Thoracic aorta (tissue), 2 donors: Measurements from ENCODE around the gene COMMD2. TPM values are rescaled to one million over a fixed set of nuclear protein-coding genes. Genes with fewer than 3 reads are reported as not detected.

Experiments
- ATAC-seq: fragments of 150-250 bp; one replicate; pipeline ENCODE4 v1.8.0; 2017; ENCODE audit warnings: low read depth; ENCODE audit not compliant: insufficient number of reproducible peaks, low FRiP score
- DNase-seq: peaks from one replicate; pipeline ENCODE4 v3.0.0-alpha.2; 2020; ENCODE audit warnings: low spot score
- H3K27ac ChIP-seq, 2 donors: fragments of 200-600 bp; sonication (generic); 1 replicate in 1 of 2; 2 replicates in 1 of 2; pipeline ENCODE4 v1.5.1; 2016; ENCODE audit warnings: mild to moderate bottlenecking in 2 of 2, moderate library complexity in 2 of 2
- H3K27me3 ChIP-seq: fragments of 200-600 bp; sonication (generic); replicated peaks from 2 replicates; pipeline ENCODE4 v1.6.0; 2016; ENCODE audit warnings: mild to moderate bottlenecking; ENCODE audit not compliant: insufficient read depth
- H3K36me3 ChIP-seq: fragments of 200-600 bp; sonication (generic); one replicate; pipeline ENCODE4 v1.5.1; 2016
- H3K4me1 ChIP-seq, 2 donors: fragments of 200-600 bp; sonication (generic); 1 replicate in 1 of 2; 2 replicates in 1 of 2; pipeline versions ENCODE4 v1.5.1 to v1.6.0; 2016; ENCODE audit warnings: low read depth in 2 of 2, mild to moderate bottlenecking in 1 of 2; ENCODE audit not compliant: control insufficient read depth in 1 of 2
- H3K4me3 ChIP-seq: fragments of 200-600 bp; sonication (generic); 2 replicates; pipeline ENCODE4 v1.5.1; 2016; ENCODE audit warnings: mild to moderate bottlenecking
- H3K9me3 ChIP-seq: fragments of 200-600 bp; sonication (generic); 2 replicates; pipeline ENCODE4 v1.5.1; 2016
- total RNA-seq, 2 donors: library from RNA; depleted of rRNA; stranded (reverse); fragments of >200 nt; gene quantifications; one replicate each; pipeline versions ENCODE4 v1.1.0 to v1.2.3, GENCODE V29; 2016
- TF ChIP-seq, protein P1 (sequence below): fragments of 200-600 bp; sonication (generic); IDR thresholded peaks from one replicate; pipeline ENCODE4 v1.5.1; 2019; ENCODE audit warnings: antibody characterized with exemption

Gene COMMD2
- total RNA-seq, 2 donors from 2014 or later, result 11.4 to 20.5 TPM

DNA sequence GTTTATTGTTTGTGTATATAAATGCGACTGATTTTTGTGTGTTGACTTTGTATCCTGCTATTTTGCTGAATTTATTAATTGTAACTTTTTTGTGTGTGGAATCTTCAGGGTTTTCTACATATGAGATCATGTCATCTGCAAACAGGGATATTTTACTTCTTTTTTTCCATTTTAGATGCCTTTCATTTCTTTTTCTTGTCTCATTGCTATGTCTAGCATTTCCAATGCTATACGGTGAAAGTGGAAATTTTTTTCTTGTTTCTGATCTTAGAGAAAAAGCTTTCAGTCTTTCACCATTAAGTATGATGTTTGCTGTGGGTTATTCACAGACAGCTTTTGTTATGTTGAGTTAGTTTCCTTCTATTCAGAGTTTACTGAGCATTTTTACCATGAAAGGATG, 31.4 kb downstream of the COMMD2 start:
- no peak for ATAC-seq

DNA sequence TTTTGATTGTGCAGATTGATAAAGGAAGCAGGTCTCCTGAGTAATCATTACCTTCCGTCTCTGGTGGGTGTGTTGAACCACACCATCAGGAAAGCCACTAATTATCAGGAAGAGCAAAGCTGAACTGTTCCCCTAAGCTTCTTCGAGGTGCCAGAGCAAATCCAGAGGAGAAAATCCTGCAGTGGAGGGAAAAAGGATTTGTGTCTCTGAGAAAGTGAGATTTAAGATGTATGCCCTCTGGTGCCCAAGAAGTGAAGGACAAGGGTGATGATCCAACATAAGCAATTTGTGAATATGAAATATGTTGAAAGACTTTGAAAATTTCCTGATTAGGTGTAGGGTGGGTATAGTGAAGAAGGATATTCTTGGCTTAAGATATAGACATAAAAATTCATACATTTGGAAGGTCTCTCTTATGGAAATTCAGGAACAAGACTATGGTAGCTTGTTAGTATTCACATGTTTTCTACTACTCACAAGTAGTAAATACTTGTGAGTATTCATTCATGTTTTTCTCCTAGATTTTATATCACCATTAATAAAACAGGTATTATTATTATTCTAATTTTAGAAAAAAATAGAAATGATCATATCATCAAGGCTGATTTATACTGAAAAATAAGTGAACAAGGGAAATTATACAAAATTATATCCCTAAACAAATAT, 34.8 kb downstream of the COMMD2 start:
- Histone ChIP-seq H3K27ac (no peak overlapping the region), H3K36me3 (no peaks in the 10 kb centered on the region), H3K9me3 (peaks cover 6% of the 10 kb centered on the region), H3K27me3 (no peaks in the 10 kb centered on the region), H3K4me3 (peak overlapping the region; percentile 51), H3K4me1 (peaks cover 0 to 3% of the 10 kb centered on the region in 2 donors)
- TF ChIP-seq, protein P1, sequence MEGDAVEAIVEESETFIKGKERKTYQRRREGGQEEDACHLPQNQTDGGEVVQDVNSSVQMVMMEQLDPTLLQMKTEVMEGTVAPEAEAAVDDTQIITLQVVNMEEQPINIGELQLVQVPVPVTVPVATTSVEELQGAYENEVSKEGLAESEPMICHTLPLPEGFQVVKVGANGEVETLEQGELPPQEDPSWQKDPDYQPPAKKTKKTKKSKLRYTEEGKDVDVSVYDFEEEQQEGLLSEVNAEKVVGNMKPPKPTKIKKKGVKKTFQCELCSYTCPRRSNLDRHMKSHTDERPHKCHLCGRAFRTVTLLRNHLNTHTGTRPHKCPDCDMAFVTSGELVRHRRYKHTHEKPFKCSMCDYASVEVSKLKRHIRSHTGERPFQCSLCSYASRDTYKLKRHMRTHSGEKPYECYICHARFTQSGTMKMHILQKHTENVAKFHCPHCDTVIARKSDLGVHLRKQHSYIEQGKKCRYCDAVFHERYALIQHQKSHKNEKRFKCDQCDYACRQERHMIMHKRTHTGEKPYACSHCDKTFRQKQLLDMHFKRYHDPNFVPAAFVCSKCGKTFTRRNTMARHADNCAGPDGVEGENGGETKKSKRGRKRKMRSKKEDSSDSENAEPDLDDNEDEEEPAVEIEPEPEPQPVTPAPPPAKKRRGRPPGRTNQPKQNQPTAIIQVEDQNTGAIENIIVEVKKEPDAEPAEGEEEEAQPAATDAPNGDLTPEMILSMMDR, result peak; percentile 76
- ATAC-seq (no peak), DNase-seq (peak; percentile 16)

More for the DNA sequence above, 31.4 kb downstream of the COMMD2 start:
- Histone ChIP-seq H3K27ac (no peak overlapping the region), H3K27me3 (no peaks in the 10 kb centered on the region), H3K4me1 (peaks cover 0 to 3% of the 10 kb centered on the region in 2 donors), H3K36me3 (no peaks in the 10 kb centered on the region), H3K4me3 (no peak overlapping the region), H3K9me3 (peaks cover 6% of the 10 kb centered on the region)
- DNase-seq, result no peak
- TF ChIP-seq, protein P1, result no peak

DNA sequence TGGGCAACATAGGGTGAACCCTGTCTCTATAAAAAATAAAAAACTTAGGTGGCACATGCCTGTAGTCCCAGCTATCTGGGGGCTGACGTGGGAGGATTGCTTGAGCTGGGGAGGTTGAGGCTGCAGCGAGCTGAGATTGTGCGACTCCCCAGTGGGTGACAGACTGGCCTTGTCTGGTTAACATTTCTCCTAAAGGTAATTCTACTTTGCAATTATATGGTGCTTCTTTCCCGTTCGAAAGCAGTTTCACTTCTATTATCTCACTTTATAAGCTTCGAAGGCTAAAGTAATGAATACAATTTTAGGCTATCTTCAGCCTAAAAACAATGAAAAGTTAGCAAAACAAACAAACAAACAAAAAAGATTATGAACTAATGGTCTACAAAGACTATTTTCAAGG, 35.3 kb downstream of the COMMD2 start:
- Histone ChIP-seq H3K9me3 (peaks cover 6% of the 10 kb centered on the region), H3K4me1 (peaks cover 0 to 3% of the 10 kb centered on the region in 2 donors), H3K36me3 (no peaks in the 10 kb centered on the region), H3K27me3 (no peaks in the 10 kb centered on the region), H3K27ac (no peak overlapping the region), H3K4me3 (peak overlapping the region; percentile 51)
- DNase-seq (no peak), ATAC-seq (no peak)
- TF ChIP-seq, protein P1, result no peak

DNA sequence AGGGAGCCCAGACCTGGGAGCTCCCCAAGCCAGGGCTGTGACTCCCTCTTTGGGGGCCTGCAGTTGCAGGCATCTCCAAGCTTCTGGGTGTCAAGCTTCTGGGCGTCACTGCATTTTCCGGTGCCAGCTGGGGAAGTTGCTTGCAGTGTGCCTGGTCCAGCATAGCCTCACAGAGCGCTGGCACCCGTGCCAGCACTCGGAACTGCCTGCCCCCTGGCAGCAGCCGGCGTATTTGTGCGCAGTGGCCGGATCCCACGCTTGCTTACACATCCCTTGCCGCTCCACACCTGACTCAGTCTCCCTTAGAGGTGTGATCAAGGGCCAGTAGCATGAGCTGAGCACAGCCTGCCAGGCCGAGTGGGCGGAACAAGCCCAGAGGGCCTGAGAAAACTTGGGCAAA, 37.0 kb downstream of the COMMD2 start:
- Histone ChIP-seq H3K9me3 (no peaks in the 10 kb centered on the region), H3K4me3 (no peak overlapping the region), H3K4me1 (peaks cover 0 to 3% of the 10 kb centered on the region in 2 donors), H3K27ac (no peak overlapping the region), H3K27me3 (no peaks in the 10 kb centered on the region), H3K36me3 (no peaks in the 10 kb centered on the region)
- DNase-seq (no peak), ATAC-seq (no peak)
- TF ChIP-seq, protein P1, result no peak

DNA sequence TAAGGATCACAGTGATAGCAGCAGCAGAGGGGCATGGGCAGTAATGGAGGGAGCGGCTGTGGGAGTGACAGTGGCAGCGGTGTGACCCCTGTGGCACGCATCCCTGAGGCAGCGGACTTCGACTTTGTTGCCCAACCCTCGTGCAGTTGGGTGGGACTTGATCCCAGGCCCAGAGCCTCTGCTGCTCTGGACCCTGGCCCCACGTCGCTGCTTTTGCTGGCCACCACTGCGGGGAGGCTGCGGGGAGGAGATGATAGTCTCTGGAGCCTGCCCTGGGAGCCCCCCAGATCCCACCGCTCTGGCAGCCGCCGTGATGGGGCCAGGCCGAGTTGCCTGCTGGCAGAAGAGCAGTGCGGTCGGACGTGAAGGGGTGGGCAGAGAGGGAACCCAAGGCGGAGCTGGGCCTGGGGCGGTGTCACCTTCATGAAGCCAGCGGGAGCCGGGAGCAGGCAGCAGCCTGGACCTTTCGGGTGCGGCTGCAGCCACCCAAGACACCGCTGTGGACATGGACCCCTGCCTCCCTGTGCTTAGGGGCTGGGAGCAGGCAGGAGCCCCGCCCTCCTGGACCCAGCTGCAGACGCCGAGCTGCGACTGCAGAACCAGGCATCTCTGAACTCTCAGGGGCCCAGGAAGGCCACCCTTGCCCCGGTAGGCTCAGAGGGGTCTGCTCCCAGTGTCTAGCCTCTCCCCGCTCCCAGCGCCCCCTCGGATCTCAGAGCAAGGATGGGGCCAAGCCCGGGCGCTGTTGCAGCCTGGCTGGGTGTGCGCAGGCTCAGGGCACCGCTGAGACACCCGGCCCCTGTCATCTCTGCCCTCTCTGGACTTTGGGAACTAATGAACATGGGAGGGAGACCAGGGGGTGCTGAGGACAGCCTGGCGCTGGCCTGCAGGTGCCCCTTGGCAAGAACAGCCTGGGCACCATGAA, 38.3 kb downstream of the COMMD2 start:
- H3K4me3 ChIP-seq, result no peak overlapping the region
- H3K36me3 ChIP-seq, result no peaks in the 10 kb centered on the region
- no peak overlapping the region for H3K27ac ChIP-seq
- H3K9me3 ChIP-seq, result no peaks in the 10 kb centered on the region
- TF ChIP-seq, protein P1, result no peak
- no peak for ATAC-seq
- DNase-seq, result no peak
- peaks cover 0 to 3% of the 10 kb centered on the region in 2 donors for H3K4me1 ChIP-seq
- H3K27me3 ChIP-seq, result no peaks in the 10 kb centered on the region
